Body of pancreas (tissue), 4 donors: ENCODE data around the gene VGLL4.

Experiments used
- CTCF ChIP-seq, 7 experiments: fragments of 450-650 bp in 4 of 7; fragments of 200-600 bp in 3 of 7; sonication (generic) in 3 of 7; IDR thresholded peaks; one replicate each; pipeline ENCODE4 v1.5.1; 2016 to 2019; ENCODE audit warnings: antibody characterized with exemption in 7 of 7
- POLR2A ChIP-seq, 3 donors: fragments of 450-650 bp; IDR thresholded peaks; one replicate each; pipeline ENCODE4 v1.6.1; 2016; ENCODE audit warnings: antibody characterized with exemption in 3 of 3, mild to moderate bottlenecking in 2 of 3

GRCh38 chr3:11563865-11564185 lies 79.9 kb downstream of the VGLL4 start:
- TF ChIP-seq CTCF (IDR thresholded peaks at IDR 0.05) (no peak), POLR2A (IDR thresholded peaks at IDR 0.05) (no peak)
